Stimulated activated CD8-positive, alpha-beta memory T cell treated with anti-CD3 and anti-CD28 coated beads, Interleukin-12 subunit alpha, Interleukin-12 subunit beta, amount 100 ng/mL, for 4 hours (primary cell): ENCODE measurements around the gene RAB33A.
A peak's percentile ranks its signal among the peaks of the same experiment; 100 is the strongest.

ENCODE experiments used
- DNase-seq: peaks from one replicate; pipeline ENCODE4 v3.0.0-alpha.2; 2020; ENCODE audit warnings: low read depth

Gene RAB33A

DNA sequence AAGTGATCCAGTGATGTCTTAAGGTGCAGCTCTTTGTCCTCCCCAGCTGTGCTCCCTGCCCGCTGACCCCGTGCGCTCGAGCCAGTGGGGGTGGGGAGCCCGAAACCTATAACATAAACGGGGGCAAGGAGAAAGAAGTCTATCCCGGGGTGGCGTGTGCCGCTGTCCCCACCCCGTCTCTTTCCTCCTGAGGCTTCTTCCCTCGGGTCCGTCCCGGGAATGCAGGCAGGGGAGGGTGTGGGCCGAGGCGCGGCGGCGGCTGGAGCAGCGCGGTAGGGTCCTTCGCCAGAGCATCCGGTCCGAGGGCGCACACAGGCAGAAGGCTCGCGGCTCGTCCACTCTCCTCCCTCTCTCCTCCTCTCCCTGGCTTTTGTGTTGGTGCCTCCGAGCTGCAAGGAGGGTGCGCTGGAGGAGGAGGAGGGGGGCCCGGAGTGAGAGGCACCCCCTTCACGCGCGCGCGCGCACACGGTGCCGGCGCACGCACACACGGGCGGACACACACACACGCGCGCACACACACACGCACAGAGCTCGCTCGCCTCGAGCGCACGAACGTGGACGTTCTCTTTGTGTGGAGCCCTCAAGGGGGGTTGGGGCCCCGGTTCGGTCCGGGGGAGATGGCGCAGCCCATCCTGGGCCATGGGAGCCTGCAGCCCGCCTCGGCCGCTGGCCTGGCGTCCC, at the start of gene RAB33A:
TSS of gene RAB33A (plus strand) at position 517 of the 681 bp plus-strand sequence. CDS start at position 618, 101 bp downstream.
- no peak for DNase-seq

DNA sequence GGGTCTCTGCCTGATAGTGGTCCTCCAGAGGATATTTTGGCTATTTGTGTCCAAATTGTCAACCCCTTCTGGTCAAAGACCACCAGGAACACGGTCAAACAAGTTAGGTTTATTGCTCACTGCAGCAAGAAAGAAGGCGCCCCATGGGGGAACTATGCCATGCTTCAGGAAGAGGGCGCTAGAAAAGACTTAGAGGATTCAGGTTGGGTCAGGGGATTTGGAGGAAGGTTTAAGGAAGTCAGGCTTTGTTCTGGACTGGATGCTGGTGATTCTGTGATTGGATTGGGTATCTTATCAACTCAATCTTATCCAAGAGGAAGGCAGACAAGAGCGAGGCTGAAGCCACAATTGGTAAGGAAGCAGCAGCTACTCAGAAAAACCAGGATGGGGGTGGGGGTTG, 47.2 kb upstream of the RAB33A start:
- DNase-seq: no peak

DNA sequence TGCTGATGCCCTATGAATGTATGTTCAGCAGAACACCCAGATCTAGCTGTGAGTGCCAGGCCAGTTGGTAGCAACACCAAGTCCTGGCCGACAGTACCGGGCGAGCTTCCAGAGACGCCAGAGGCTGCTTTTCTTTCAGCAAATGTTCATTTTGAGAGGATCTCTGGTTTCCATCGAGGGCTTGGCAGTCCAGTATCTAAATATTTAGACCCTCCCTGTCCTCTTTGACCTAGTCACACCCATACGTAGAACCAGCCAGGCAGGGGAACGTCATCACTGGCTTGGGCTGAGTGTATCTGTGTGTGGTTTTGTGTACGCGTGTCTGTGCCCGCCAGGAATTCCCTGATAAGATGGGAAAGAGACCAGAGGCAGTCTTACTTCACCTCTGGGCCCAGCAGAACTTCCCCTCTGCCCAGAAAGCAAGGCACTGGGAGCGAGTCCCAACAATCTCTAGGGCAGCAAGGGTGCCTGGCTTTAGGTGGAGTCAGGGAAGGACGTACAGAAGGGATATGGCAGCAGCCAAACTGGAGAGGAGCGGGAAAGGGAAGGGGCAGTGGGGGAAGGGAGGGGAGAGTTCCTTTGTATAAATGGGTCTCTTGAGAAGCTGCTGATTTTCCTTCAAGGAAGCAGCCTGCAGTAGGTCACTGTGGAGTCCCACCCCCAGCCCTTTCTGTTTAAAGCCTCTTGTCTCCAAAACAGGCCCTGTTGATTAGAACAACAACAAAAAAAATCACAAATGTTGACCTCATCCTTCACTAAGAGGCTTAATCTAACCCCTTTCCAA, 46.5 kb upstream of the RAB33A start:
- DNase-seq: no peak

DNA sequence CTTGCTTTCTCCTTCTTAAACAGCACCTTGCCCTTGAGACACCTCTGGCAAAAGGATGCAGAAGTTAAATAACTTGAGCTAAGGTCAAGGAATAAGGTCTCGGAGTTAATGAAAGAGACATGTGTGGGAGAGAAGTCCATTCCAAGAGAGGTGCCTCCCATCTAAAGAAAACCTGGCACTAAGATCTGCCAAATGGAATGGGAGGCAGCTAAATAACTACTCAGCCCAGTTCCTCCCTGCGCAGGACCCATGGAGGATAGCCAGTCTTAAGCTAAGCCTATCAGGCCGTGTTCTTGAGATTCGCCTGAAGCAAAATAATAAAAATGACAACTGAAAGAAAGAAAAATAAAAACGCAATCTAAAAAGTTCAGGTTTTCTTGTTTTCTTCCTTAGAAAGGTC, 40.8 kb upstream of the RAB33A start:
- no peak for DNase-seq

DNA sequence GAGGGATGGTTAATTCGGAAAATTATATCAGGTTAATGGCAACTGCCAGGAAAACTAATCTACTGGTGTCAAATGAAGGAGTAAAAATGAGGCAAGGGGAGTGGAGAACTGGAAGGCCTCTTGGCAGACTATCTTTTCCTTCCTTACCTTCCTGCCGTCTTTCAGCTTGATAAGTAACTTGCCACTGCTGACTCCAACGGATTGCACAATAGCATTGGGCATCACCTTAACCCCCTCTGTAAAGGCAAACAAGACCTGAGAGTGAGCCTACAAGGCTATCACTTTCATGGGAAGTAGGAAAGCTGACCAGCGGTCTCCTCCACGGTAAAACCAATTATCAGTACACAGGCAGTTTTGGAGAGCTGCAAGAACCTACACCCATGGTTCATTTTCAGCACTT, 35.3 kb upstream of the RAB33A start:
- DNase-seq: no peak

DNA sequence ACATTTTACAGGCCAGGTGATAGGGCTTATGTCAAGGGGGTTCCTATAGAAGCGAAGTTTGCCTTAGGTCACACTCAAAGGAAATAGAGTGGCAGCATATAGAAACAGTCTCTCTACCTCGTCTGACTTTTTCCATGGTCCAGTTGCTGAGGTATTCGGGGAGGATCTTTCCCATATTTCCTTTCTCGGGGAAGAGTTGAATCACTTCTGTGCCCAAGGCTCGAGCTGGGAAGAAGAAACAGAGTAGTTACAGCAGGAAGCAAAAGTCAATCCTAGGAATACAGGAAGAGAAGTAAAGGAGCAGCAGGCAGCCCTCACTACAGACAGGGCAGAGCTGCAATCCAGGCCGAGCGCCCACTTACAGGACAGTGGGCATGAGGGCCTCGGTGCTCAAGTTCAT, 34.8 kb upstream of the RAB33A start:
- no peak for DNase-seq

DNA sequence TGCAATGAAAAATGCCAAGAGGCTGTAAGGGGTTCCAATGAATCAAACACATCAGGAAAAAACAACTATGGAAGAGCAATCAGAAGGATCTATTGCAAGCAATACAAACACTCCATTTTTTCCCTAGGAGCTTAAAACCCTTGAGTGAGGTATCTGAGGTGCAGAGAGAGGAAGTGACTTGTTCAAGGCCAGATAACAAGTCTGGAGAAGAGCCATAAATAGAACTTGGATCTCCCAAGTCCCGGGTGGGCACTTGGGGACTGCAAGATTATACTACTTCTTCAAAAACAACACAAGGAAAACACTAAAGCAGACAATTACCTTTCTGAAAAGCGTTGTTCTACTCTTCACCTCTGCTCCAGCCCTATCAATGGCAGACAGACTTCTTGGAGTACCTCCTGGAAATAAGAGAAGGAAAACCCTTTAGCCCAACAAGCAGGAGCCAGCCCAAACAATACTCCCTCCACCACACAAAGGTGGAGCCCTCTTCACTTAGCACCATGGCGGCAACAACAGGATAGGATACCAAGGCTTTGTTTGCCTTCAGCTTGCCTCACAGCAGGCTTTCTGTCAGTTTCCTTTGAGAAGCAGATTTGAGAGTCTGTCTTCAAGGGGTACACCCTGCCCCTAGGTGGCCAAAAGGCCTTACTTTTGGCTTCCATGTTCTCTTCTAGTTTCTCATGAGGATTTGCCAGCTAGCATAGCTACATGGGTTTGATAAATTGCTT, 32.1 kb upstream of the RAB33A start:
- DNase-seq: no peak

DNA sequence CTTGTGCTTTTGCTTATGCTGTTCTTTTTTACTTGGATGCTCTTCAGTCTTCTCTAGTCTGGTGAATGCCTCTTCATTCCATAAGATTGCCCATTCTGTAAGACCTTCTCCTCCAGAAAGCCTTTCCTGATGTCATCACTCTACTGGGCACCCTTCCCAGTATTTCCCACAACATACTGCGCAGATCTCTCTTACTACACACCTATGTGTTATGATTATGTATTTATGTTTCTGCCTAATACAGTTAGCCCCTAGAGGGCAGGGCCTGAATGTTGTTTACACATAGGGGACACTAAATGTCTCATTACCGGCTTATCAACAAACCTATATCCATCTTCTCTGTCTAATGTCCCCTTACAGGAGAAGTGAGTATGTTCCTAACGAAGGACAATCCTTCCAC, 27.3 kb upstream of the RAB33A start:
- DNase-seq: no peak

DNA sequence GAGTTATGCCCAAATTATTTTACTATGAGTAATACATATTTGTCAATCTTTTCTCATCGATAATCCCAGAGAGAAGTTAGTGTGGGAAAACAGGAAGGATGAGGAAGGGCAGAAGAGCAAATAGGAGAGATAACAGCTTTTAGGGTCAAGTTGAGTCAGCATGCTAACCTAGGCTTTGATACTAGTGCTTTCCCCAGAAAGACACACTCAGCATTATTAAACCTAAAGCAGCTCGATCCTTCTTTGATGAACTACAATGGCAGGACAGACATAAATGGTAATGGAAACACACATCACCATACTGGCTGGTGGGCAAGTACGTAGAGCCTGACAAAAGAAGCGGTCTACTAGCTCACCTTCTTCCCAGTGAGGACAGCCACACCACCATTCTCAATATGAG, 26.6 kb upstream of the RAB33A start:
- DNase-seq: no peak

DNA sequence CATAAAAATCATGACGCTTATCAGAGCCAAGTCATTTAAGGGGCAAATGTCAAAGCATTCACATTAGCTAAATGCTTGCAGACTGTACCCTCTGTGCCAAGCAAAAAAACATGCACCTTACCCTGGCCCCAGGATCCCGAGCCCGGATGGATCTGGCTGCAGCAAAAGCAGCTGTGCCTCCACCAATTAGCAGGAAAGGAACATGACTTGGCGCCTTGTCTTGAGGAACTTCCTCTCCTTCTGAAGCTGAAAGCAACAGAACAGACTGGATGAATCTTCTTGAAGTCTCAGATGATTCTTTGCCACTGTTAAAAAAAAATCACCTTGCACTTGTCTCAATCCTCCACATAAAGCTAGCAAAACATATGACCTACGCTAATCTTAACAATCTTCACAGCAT, 24.1 kb upstream of the RAB33A start:
- no peak for DNase-seq

DNA sequence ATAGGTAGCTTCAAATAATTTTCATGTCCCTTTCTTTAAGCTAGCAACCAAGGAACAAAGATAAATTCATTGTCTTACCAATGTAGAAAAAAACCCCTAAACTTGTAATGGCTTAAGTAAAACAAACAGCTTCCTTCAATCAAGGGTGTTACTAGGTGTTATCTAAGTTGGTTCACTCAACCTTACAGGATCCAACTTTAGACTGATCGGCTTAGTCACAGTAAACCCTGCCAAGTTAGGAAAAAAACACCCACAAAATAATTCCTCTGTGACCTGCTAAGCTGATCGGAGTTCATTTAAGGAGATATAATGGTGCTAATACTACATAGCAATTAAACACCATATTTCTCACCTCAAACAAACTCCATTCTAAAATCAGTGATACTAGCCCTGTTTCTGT, 16.2 kb upstream of the RAB33A start:
- no peak for DNase-seq

DNA sequence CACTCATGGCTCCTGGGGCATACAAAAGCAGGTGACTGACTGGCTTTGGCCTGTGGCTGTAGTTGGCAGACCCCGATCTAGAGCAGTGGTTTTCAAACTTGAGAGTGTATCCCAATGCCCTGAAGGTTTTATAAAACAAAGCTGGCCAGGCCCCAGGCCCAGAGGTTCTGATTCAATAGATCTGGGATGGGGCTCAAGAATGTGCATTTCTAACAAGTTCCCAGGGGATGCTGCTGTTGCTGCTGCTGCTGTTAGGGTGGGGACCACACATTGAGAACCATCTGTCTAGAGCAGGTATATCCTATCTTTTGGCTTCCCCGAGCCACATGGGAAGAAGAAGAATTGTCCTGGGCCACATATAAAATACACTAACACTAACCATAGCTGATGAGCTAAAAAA, 13.5 kb upstream of the RAB33A start:
- no peak for DNase-seq

DNA sequence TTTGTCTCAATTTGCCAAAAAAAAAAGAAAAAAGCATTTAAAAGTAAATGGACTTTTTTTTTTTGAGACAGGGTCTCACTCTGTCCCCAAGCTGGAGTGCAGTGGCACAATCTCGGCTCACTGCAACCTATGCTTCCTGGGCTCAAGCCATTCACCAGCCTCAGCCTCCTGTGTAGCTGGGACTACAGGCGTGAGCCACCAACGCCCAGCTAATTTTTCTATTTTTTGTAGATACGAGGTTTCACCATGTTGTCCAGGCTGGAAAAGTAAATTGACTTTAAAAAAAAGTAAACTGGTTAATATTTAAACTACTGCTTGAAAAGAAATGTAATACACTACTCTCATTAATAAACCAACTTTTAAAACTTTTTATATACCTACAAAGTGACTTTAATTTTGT, 12.0 kb upstream of the RAB33A start:
- no peak for DNase-seq

DNA sequence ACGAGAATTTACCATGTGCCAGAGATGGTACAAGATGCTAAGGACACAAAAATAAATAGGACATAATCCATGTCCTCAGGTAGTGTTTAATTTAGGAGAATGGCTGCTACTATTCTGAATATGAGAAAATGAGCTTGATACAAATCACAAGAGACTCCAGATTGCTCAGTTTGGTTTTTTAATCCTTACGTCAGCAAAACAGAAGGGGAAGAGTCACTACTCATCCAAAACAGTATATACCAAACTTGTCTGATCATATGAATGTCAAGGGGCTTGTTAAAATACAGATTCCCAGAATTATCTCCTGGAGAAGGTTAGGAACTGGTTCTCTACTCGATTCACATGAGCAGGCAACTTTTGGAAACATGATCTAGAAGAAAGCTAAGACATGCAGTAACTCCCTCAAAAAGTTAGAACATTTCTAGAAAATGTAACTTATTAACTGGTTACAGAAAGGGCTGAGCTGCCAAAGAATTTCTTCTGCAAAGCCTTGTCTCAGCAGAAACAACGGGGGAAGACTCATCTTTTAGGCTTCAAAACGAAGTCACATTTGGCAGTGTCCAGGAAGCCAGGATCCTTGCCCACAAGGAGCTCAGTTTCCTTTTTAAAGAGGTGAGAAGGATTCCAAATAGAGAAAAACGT, 9.5 kb upstream of the RAB33A start:
- DNase-seq: no peak

DNA sequence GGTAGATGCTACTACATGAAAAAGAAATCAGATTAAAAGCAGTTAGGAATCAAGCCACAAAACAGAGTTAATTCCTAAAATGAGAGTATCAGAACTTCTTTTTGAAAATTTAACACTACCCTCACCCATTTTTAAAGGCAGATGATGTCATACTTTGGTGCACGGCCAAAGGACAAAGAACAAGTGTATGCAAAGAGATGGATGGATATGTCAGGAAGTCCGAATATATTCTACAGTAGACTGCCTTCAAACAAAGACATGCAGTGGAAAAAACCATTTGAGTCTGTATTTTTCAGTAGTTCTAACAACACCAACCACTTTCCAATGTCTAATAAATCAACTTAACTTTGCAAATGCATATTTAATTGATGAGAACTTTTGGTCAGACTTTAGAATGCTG, 8.4 kb upstream of the RAB33A start:
- no peak for DNase-seq

DNA sequence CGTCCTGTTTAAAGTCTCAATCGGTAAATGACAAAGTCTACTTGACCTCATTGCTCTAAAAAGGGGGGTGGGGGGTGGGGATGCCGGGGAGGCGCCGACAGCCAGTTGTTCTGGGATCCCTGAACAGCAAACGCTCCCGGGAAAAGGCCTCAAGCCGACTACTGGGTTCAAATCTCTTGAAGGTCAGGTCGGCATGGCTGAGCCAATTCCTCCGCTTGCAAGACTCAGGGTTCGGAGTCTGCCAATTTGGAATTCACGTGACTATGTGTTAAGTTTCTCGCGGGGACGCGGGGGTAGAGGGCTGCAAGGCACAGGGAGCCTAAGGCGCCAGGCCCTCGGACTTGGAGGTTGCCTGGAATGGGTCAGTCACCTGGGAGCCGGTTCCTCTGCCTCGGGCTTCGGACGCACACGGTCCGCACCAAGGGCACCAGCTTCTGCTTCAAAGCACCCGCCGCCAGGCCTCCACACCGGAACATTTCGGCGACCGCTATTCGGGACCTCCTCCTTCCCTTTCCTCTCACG, 6.5 kb upstream of the RAB33A start:
- no peak for DNase-seq

DNA sequence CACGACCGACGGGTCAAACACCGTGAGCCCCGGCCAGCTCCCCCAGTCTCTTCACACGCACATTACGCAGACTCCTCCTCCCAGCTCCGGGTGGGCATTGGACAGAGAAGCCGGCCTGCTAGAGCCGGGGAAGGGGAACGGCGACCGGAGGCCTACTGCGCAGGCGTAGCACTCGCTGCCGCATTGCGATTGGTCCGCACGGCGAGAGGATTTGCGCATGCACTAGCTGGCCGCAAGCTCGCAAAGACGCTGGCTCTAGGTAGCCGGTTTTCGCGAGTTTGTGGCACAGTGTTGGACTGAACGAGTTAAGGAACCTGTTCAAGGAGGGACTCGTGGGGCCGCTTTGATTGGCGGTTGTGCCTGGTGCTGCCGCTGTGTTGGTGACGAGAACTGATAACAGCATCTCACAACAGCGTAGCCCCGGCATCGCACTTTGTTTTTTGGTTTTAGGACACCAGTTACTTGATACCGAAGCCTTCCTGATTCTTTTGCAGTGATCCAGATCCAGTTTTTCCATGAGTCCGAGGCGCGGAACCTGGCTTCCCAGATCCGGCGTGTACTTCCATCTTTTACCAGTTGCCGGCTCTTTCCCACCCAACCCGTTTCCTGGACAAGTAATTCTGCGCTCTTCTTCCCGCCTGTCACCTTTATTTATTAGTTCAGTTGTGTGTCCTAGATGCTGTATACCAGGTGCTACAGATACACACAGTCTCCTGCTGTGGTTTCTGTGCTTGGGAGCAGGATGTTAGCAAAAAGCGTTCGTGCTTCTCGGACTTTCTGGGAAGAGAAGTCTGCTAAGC, 5.9 kb upstream of the RAB33A start, which contains the start of gene AIFM1:
TSS of gene AIFM1 (minus strand) at position 139 of the 800 bp plus-strand sequence. CDS start 185 bp downstream, outside the sequence.
- peak; percentile 74 for DNase-seq

DNA sequence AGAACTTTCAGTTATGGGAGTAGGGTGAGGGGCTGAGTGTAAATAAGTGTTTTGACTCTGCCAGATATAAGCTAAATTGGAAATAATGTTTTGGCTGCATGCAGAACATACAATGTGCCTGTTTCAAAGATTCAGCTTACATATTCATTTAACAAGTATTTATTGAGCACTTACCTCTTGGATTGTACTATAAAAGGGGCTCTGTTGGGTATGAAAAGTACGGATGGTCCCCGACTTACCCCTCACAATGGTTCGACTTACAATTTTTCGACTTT, 5.3 kb upstream of the RAB33A start:
- DNase-seq: no peak

DNA sequence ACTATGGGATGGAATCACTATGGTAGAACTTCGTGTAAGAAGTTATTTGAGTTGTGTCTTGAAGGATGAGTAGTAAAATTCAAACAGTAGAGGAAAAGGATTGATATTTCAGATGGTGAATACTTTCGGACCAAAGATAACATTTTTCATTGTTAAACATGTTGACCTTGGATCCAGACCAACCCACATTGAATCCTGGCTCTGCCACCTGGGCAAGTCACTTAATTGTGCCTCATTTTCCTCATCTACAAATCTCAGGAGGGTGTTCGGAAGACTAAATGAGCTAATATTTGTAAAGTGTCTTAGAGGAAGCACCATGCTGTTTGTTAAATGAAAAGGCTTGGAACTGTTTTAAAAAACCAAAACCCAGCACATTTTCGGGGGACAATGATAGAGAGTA, 4.7 kb upstream of the RAB33A start:
- DNase-seq: no peak

DNA sequence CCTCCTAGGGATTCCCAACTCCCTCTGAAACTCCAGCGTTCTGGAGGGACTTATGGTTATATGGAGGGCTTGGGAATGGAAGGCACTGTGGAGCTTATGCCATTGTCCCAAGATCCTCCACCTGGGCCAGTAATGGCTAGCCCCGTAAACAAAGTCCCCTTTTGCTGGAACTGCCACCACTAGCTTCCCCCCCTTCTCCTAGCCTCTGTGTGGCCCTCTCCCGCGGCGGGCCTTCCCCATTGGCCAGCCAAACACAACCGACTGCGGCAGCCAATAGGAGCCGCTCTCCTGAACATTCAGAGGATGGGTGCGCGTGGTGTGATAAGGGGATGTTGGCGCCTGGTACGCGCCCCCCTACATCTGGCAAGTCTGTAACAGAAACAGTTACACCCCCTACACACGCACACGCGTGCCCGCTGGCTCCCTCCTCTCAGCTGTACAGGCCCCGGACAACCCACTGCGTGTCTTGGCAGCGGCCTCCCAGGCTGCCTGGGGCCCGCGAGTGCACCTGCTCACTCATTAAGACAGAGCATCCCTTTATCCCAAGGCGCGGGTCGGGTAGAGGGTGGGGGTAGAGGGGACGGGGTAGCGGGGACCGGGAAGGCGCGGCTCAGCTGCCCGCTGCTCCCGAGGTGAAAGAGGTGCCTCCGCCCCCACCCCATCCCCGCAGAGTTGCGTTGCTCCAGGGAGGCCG, 863 bp upstream of the RAB33A start:
- DNase-seq: peak; percentile 33
